ENCODE data around the gene MAGT1. TPM values are rescaled to one million over a fixed set of nuclear protein-coding genes. Genes with fewer than 3 reads are reported as not detected.
"Not testable (repeated sequence)": the region's sequence is repeated elsewhere in the genome, so short reads cannot be mapped to it uniquely, and the experiment has no call there.

Gene MAGT1
- total and polyA plus RNA-seq, 4 donors = 29.0 to 121 (median 58.0) TPM

- TF ChIP-seq, protein P1, sequence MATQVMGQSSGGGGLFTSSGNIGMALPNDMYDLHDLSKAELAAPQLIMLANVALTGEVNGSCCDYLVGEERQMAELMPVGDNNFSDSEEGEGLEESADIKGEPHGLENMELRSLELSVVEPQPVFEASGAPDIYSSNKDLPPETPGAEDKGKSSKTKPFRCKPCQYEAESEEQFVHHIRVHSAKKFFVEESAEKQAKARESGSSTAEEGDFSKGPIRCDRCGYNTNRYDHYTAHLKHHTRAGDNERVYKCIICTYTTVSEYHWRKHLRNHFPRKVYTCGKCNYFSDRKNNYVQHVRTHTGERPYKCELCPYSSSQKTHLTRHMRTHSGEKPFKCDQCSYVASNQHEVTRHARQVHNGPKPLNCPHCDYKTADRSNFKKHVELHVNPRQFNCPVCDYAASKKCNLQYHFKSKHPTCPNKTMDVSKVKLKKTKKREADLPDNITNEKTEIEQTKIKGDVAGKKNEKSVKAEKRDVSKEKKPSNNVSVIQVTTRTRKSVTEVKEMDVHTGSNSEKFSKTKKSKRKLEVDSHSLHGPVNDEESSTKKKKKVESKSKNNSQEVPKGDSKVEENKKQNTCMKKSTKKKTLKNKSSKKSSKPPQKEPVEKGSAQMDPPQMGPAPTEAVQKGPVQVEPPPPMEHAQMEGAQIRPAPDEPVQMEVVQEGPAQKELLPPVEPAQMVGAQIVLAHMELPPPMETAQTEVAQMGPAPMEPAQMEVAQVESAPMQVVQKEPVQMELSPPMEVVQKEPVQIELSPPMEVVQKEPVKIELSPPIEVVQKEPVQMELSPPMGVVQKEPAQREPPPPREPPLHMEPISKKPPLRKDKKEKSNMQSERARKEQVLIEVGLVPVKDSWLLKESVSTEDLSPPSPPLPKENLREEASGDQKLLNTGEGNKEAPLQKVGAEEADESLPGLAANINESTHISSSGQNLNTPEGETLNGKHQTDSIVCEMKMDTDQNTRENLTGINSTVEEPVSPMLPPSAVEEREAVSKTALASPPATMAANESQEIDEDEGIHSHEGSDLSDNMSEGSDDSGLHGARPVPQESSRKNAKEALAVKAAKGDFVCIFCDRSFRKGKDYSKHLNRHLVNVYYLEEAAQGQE (IDR thresholded peaks at IDR 0.05) = no peak
- TF ChIP-seq NR2F2 (IDR thresholded peaks at IDR 0.05) = no peak
- TF ChIP-seq HNF4G (IDR thresholded peaks at IDR 0.05) = no peak
- no peak for TF ChIP-seq HNF4A (conservative IDR thresholded peaks at IDR 0.05)
- TF ChIP-seq JUND (IDR thresholded peaks at IDR 0.05) = no peak
- TF ChIP-seq FOXA1 (IDR thresholded peaks at IDR 0.05) = no peak
- no peak for TF ChIP-seq CTCF (IDR thresholded peaks at IDR 0.05; ENCODE audit: low read depth, low read length, missing input control)
- TF ChIP-seq MAX (IDR thresholded peaks at IDR 0.05) = no peak
- TF ChIP-seq FOXA2 (IDR thresholded peaks at IDR 0.05) = no peak
- no peak for TF ChIP-seq EGR1 (IDR thresholded peaks at IDR 0.05; ENCODE audit: low read depth in 2 of 2)
- TF ChIP-seq ZBTB33 (IDR thresholded peaks at IDR 0.05) = no peak
- TF ChIP-seq ATF3 (IDR thresholded peaks at IDR 0.05) = no peak
- Histone ChIP-seq H3K4me1 (ENCODE audit: control insufficient read depth in 4 of 4, insufficient read depth in 4 of 4, low read length in 3 of 4) (no peaks in the 10 kb centered on the region), H3K9me3 (ENCODE audit: control insufficient read depth in 4 of 4, low read length in 3 of 4) (no peaks in the 10 kb centered on the region), H3K27ac (ENCODE audit: low read depth in 1 of 2, low read length in 2 of 2) (no peak overlapping the region), H3K4me3 (ENCODE audit: low read depth in 1 of 3, low read length in 3 of 3) (no peak overlapping the region), H3K27me3 (ENCODE audit: control insufficient read depth in 4 of 4, insufficient read depth in 4 of 4, low read length in 3 of 4) (no peaks in the 10 kb centered on the region), H3K9ac (ENCODE audit: low read depth in 1 of 2, low read length in 2 of 2) (no peak overlapping the region), H3K36me3 (ENCODE audit: control insufficient read depth in 4 of 4, insufficient read depth in 3 of 4, low read depth in 1 of 4, low read length in 3 of 4) (no peaks in the 10 kb centered on the region)
- 88% methylated on average over 8 of the region's 8 CpGs for WGBS
- no peak for DNase-seq (ENCODE audit: low spot score)
Observed at GRCh38 chrX:77924320-77924859, 29.2 kb upstream of the MAGT1 start.

- Histone ChIP-seq H3K4me1 (ENCODE audit: control insufficient read depth in 4 of 4, insufficient read depth in 4 of 4, low read length in 3 of 4) (no peaks in the 10 kb centered on the region), H3K36me3 (ENCODE audit: control insufficient read depth in 4 of 4, insufficient read depth in 3 of 4, low read depth in 1 of 4, low read length in 3 of 4) (no peaks in the 10 kb centered on the region), H3K4me3 (ENCODE audit: low read depth in 1 of 3, low read length in 3 of 3) (no peak overlapping the region), H3K9ac (ENCODE audit: low read depth in 1 of 2, low read length in 2 of 2) (no peak overlapping the region), H3K27me3 (ENCODE audit: control insufficient read depth in 4 of 4, insufficient read depth in 4 of 4, low read length in 3 of 4) (no peaks in the 10 kb centered on the region), H3K27ac (ENCODE audit: low read depth in 1 of 2, low read length in 2 of 2) (no peak overlapping the region), H3K9me3 (ENCODE audit: control insufficient read depth in 4 of 4, low read length in 3 of 4) (no peaks in the 10 kb centered on the region)
- TF ChIP-seq HNF4A (conservative IDR thresholded peaks at IDR 0.05) (no peak), CTCF (IDR thresholded peaks at IDR 0.05; ENCODE audit: low read depth, low read length, missing input control) (no peak), NR2F2 (IDR thresholded peaks at IDR 0.05) (no peak), ATF3 (IDR thresholded peaks at IDR 0.05) (no peak), EGR1 (IDR thresholded peaks at IDR 0.05; ENCODE audit: low read depth in 2 of 2) (no peak), MAX (IDR thresholded peaks at IDR 0.05) (no peak)
- no peak for DNase-seq (ENCODE audit: low spot score)
Observed at GRCh38 chrX:77922787-77923186, 27.6 kb upstream of the MAGT1 start.

GRCh38 chrX:77919370-77919769 lies 24.1 kb upstream of the MAGT1 start:
- not testable (repeated sequence) for H3K4me3 ChIP-seq (ENCODE audit: low read depth in 1 of 3, low read length in 3 of 3); DNase-seq (ENCODE audit: low spot score); H3K9me3 ChIP-seq (ENCODE audit: control insufficient read depth in 4 of 4, low read length in 3 of 4); H3K4me1 ChIP-seq (ENCODE audit: control insufficient read depth in 4 of 4, insufficient read depth in 4 of 4, low read length in 3 of 4); H3K9ac ChIP-seq (ENCODE audit: low read depth in 1 of 2, low read length in 2 of 2); H3K36me3 ChIP-seq (ENCODE audit: control insufficient read depth in 4 of 4, insufficient read depth in 3 of 4, low read depth in 1 of 4, low read length in 3 of 4); H3K27ac ChIP-seq (ENCODE audit: low read depth in 1 of 2, low read length in 2 of 2); H3K27me3 ChIP-seq (ENCODE audit: control insufficient read depth in 4 of 4, insufficient read depth in 4 of 4, low read length in 3 of 4)
- 76% methylated on average over 6 of the region's 6 CpGs for WGBS
